GM23248 (cell line): ENCODE data around the gene PGAP6. TPM values are rescaled to one million over a fixed set of nuclear protein-coding genes. Genes with fewer than 3 reads are reported as not detected.
"Not testable (repeated sequence)": the region's sequence is repeated elsewhere in the genome, so short reads cannot be mapped to it uniquely, and the experiment has no call there.

Experiments
- DNase-seq: peaks from one replicate; pipeline ENCODE4 v3.0.0-alpha.2; 2015
- H2AFZ ChIP-seq: fragments of 200-600 bp; sonication (generic); 2 replicates; pipeline ENCODE4 v1.6.1; 2016; ENCODE audit warnings: antibody characterized with exemption
- H3F3A ChIP-seq: fragments of 200-600 bp; sonication (generic); 2 replicates; pipeline ENCODE4 v1.6.1; 2016; ENCODE audit warnings: mild to moderate bottlenecking, antibody characterized with exemption, mixed run types; ENCODE audit not compliant: insufficient read depth
- H3K27ac ChIP-seq: fragments of 200-600 bp; sonication (generic); 2 replicates; pipeline ENCODE4 v1.5.1; 2016; ENCODE audit warnings: mild to moderate bottlenecking
- H3K27me3 ChIP-seq: fragments of 200-600 bp; sonication (generic); replicated peaks from 2 replicates; pipeline ENCODE4 v1.6.1; 2016; ENCODE audit warnings: mild to moderate bottlenecking; ENCODE audit not compliant: insufficient read depth
- H3K36me3 ChIP-seq: fragments of 200-600 bp; sonication (generic); 2 replicates; pipeline ENCODE4 v1.6.1; 2016; ENCODE audit warnings: low read depth, mild to moderate bottlenecking
- H3K4me1 ChIP-seq: fragments of 200-600 bp; sonication (generic); 2 replicates; pipeline ENCODE4 v1.6.1; 2016; ENCODE audit warnings: mild to moderate bottlenecking; ENCODE audit not compliant: insufficient read depth
- H3K4me2 ChIP-seq: fragments of 200-600 bp; sonication (generic); one replicate; pipeline ENCODE4 v1.6.1; 2016; ENCODE audit warnings: mild to moderate bottlenecking; ENCODE audit not compliant: unreplicated experiment
- H3K4me3 ChIP-seq: fragments of 200-600 bp; sonication (generic); 2 replicates; pipeline ENCODE4 v1.5.1; 2016; ENCODE audit warnings: mild to moderate bottlenecking
- H3K79me2 ChIP-seq: fragments of 200-600 bp; sonication (generic); 2 replicates; pipeline ENCODE4 v1.6.1; 2016; ENCODE audit warnings: mild to moderate bottlenecking; ENCODE audit not compliant: insufficient read depth
- H3K9ac ChIP-seq: fragments of 200-600 bp; sonication (generic); 2 replicates; pipeline ENCODE4 v1.6.1; 2016; ENCODE audit warnings: mild to moderate bottlenecking
- H3K9me2 ChIP-seq: fragments of 200-600 bp; sonication (generic); 2 replicates; pipeline ENCODE4 v1.6.1; 2016; ENCODE audit warnings: mixed run types, mild to moderate bottlenecking, moderate library complexity; ENCODE audit not compliant: insufficient read depth
- H3K9me3 ChIP-seq: fragments of 200-600 bp; sonication (generic); one replicate; pipeline ENCODE4 v1.6.1; 2017; ENCODE audit warnings: low read depth
- H4K20me1 ChIP-seq: fragments of 200-600 bp; sonication (generic); 2 replicates; pipeline ENCODE4 v1.6.0; 2016; ENCODE audit not compliant: insufficient read depth
- EZH2 ChIP-seq: fragments of 200-600 bp; sonication (generic); IDR thresholded peaks from 2 replicates; pipeline ENCODE4 v1.6.1; 2018; ENCODE audit warnings: antibody characterized with exemption, mild to moderate bottlenecking; ENCODE audit not compliant: insufficient read depth, poor library complexity, severe bottlenecking
- EZH2phosphoT487 ChIP-seq: fragments of 200-600 bp; sonication (generic); IDR thresholded peaks from 2 replicates; pipeline ENCODE4 v1.6.1; 2018; ENCODE audit warnings: antibody characterized with exemption, moderate library complexity, mild to moderate bottlenecking, low read depth; ENCODE audit not compliant: insufficient read depth
- WGBS, 2 experiments: methylation state at CpG; one replicate each; pipeline ENCODE4 v1.1.6; 2015 to 2017; ENCODE audit warnings: low lambda C conversion rate in 2 of 2, low coverage in 1 of 2; ENCODE audit errors: missing lambda C conversion rate in 2 of 2; 5-methylcytosine and 5-hydroxymethylcytosine counted together
- in situ Hi-C: fragments of 300-500 bp; cut with MboI; formaldehyde crosslinking; loops from 2 replicates; pipeline ENCODE4 v1.15.0; 2020
- polyA plus RNA-seq: library from polyadenylated mRNA; unstranded; fragments of >200 nt; fragmentation: Nextera tagmentation; extraction: Ambion mirVana; gene quantifications from 2 replicates; pipeline ENCODE4 v1.2.1, GENCODE V29; 2016
- total RNA-seq: library from RNA; depleted of rRNA; stranded (reverse); fragments of >200 nt; shearing (Covaris generic); gene quantifications from 2 replicates; pipeline ENCODE4 v1.2.3, GENCODE V29; 2014

PGAP6 gene
- total and polyA plus RNA-seq, 2 experiments from 2014 or later, result 16.4 to 78.4 TPM

GRCh38 chr16:379183-379960 lies 2.4 kb downstream of the PGAP6 start:
- 93 to 94% methylated on average over 14 to 16 of the region's 16 CpGs for whole genome bisulfite sequencing, 2 experiments
- no peak overlapping the region for H3K4me3 ChIP-seq
- in situ Hi-C loops, result no loop called here
- no peaks in the 10 kb centered on the region for H3K4me1 ChIP-seq
- H3K27me3 ChIP-seq, result no peaks in the 10 kb centered on the region
- no peak overlapping the region for H3K9ac ChIP-seq
- no peak overlapping the region for H3K27ac ChIP-seq
- no peaks in the 10 kb centered on the region for H3K9me2 ChIP-seq
- H4K20me1 ChIP-seq, result no peaks in the 10 kb centered on the region
- DNase-seq, result no peak
- no peaks in the 10 kb centered on the region for H3K36me3 ChIP-seq
- H3K9me3 ChIP-seq, result no peaks in the 10 kb centered on the region
- H3F3A ChIP-seq, result no peaks in the 10 kb centered on the region
- no peak overlapping the region for H3K4me2 ChIP-seq
- H2AFZ ChIP-seq, result no peak overlapping the region
- no peak for TF ChIP-seq EZH2phosphoT487
- no peak for TF ChIP-seq EZH2
- peaks cover 30% of the 10 kb centered on the region for H3K79me2 ChIP-seq

- WGBS, 2 experiments, result 90 to 96% methylated on average over 11 to 14 of the region's 14 CpGs
- Histone ChIP-seq H3K27ac (no peak overlapping the region), H3K4me1 (no peaks in the 10 kb centered on the region), H3K4me2 (no peak overlapping the region), H3K79me2 (peaks cover 30% of the 10 kb centered on the region), H3K4me3 (no peak overlapping the region), H3K9me2 (no peaks in the 10 kb centered on the region), H3K9ac (no peak overlapping the region), H3K27me3 (no peaks in the 10 kb centered on the region), H3F3A (no peaks in the 10 kb centered on the region), H3K9me3 (no peaks in the 10 kb centered on the region), H2AFZ (no peak overlapping the region), H4K20me1 (no peaks in the 10 kb centered on the region), H3K36me3 (no peaks in the 10 kb centered on the region)
- in situ Hi-C loops, result no loop called here
- no peak for TF ChIP-seq EZH2phosphoT487
- no peak for TF ChIP-seq EZH2
- DNase-seq, result no peak
Observed at GRCh38 chr16:378821-379182, 3.0 kb downstream of the PGAP6 start.

- H3K9ac ChIP-seq, H3K4me1 ChIP-seq, H3K36me3 ChIP-seq, in situ Hi-C loops, H3K9me3 ChIP-seq, H3K4me2 ChIP-seq, H2AFZ ChIP-seq, H3K9me2 ChIP-seq, H3K27ac ChIP-seq, H3K27me3 ChIP-seq, H4K20me1 ChIP-seq, H3F3A ChIP-seq, H3K4me3 ChIP-seq, DNase-seq: not testable (repeated sequence)
- WGBS, 2 experiments, result 94 to 97% methylated on average over 11 to 36 of the region's 36 CpGs
- peaks cover 30% of the 10 kb centered on the region for H3K79me2 ChIP-seq
Observed at GRCh38 chr16:378113-378820, 3.5 kb downstream of the PGAP6 start.

- Histone ChIP-seq H4K20me1 (no peaks in the 10 kb centered on the region), H3F3A (no peaks in the 10 kb centered on the region), H3K4me1 (no peaks in the 10 kb centered on the region), H3K4me2 (no peak overlapping the region), H3K9me3 (no peaks in the 10 kb centered on the region), H3K27me3 (no peaks in the 10 kb centered on the region), H3K27ac (no peak overlapping the region), H2AFZ (no peak overlapping the region), H3K36me3 (no peaks in the 10 kb centered on the region), H3K9me2 (no peaks in the 10 kb centered on the region), H3K9ac (no peak overlapping the region), H3K79me2 (peaks cover 30% of the 10 kb centered on the region), H3K4me3 (no peak overlapping the region)
- WGBS, 2 experiments, result 91 to 98% methylated on average over 17 to 39 of the region's 42 CpGs
- in situ Hi-C loops, result no loop called here
- DNase-seq, result no peak
- TF ChIP-seq EZH2 (no peak), EZH2phosphoT487 (no peak)
Observed at GRCh38 chr16:377419-377951, 4.3 kb downstream of the PGAP6 start.
